DMS 273 (cell line): ENCODE results near the gene TARM1.
A peak's percentile ranks its signal among the peaks of the same experiment; 100 is the strongest.
"Not testable (repeated sequence)": the region's sequence is repeated elsewhere in the genome, so short reads cannot be mapped to it uniquely, and the experiment has no call there.

Source experiments
- DNase-seq: peaks from one replicate; lab custom pipeline; 2025; ENCODE audit not compliant: unreplicated experiment; lab: John Stamatoyannopoulos, UW

Gene TARM1

GRCh38 chr19:54099903-54100255 is 18.7 kb upstream of the TARM1 start:
- DNase-seq = not testable (repeated sequence)

GRCh38 chr19:54099190-54099902 is 18.2 kb upstream of the TARM1 start:
- DNase-seq = no peak

- peak; percentile 36 for DNase-seq
Measured at GRCh38 chr19:54096617-54097106, 15.5 kb upstream of the TARM1 start.

GRCh38 chr19:54095859-54096616 is 14.9 kb upstream of the TARM1 start:
- DNase-seq = peak; percentile 72

GRCh38 chr19:54095136-54095858 is 14.1 kb upstream of the TARM1 start:
- DNase-seq = no peak

- DNase-seq = no peak
Measured at GRCh38 chr19:54094426-54095000, 13.3 kb upstream of the TARM1 start.

GRCh38 chr19:54084410-54084809 is 3.2 kb upstream of the TARM1 start:
- DNase-seq = no peak

GRCh38 chr19:54077334-54077733 is 3.8 kb downstream of the TARM1 start:
- DNase-seq = no peak

GRCh38 chr19:54074851-54075250 is 6.3 kb downstream of the TARM1 start:
- DNase-seq = no peak

GRCh38 chr19:54073829-54074228 is 7.3 kb downstream of the TARM1 start:
- no peak for DNase-seq

GRCh38 chr19:54069470-54069869 is 11.7 kb downstream of the TARM1 start:
- DNase-seq = no peak

GRCh38 chr19:54063350-54064116 is 17.6 kb downstream of the TARM1 start, which contains the start of gene VSTM1:
VSTM1 (minus strand) TSS chr19:54063897; CDS start chr19:54063777, 120 bp downstream.
- DNase-seq = no peak

GRCh38 chr19:54062643-54063042 is 18.5 kb downstream of the TARM1 start:
- DNase-seq = no peak

GRCh38 chr19:54047616-54048015 is 33.5 kb downstream of the TARM1 start:
- no peak for DNase-seq

GRCh38 chr19:54045771-54046170 is 35.4 kb downstream of the TARM1 start:
- DNase-seq = no peak

- no peak for DNase-seq
Measured at GRCh38 chr19:54042989-54043388, 38.2 kb downstream of the TARM1 start.

- no peak for DNase-seq
Measured at GRCh38 chr19:54041969-54042606, 39.1 kb downstream of the TARM1 start.

- no peak for DNase-seq
Measured at GRCh38 chr19:54040003-54040402, 41.2 kb downstream of the TARM1 start.

- DNase-seq = not testable (repeated sequence)
Measured at GRCh38 chr19:54036542-54036941, 44.6 kb downstream of the TARM1 start.
